Activated CD4-positive, CD25-positive, alpha-beta regulatory T cell treated with anti-CD3 and anti-CD28 coated beads, Interleukin-2, amount 50 U/mL, for 72 hours (primary cell): ENCODE data around the gene STYXL1.

ENCODE experiments used
- DNase-seq: peaks from one replicate; pipeline ENCODE4 v3.0.0; 2021

STYXL1 gene

GRCh38 chr7:75951506-75951905 is 96.3 kb downstream of the STYXL1 start:
- no peak for DNase-seq

GRCh38 chr7:75950111-75950681 is 97.6 kb downstream of the STYXL1 start:
- DNase-seq: no peak

- no peak for DNase-seq
Measured at GRCh38 chr7:75948179-75948578, 99.6 kb downstream of the STYXL1 start.
